Neural crest cell (in vitro differentiated cells): ENCODE results near the gene ADD2. TPM values are rescaled to one million over a fixed set of nuclear protein-coding genes. Genes with fewer than 3 reads are reported as not detected.
"Not testable (repeated sequence)": the region's sequence is repeated elsewhere in the genome, so short reads cannot be mapped to it uniquely, and the experiment has no call there.

ENCODE experiments used
- DNase-seq: peaks from one replicate; pipeline ENCODE4 v3.0.0; 2021; ENCODE audit warnings: low read depth, mixed read lengths, low spot score
- H3K27ac Mint-ChIP-seq: one replicate; pipeline ENCODE4 v1.8.0; 2021; ENCODE audit warnings: mild to moderate bottlenecking, mixed read lengths; ENCODE audit not compliant: unreplicated experiment
- H3K27me3 Mint-ChIP-seq: 2 replicates; pipeline ENCODE4 v1.8.0; 2021; ENCODE audit warnings: low read depth, mild to moderate bottlenecking, mixed read lengths
- H3K36me3 Mint-ChIP-seq: 2 replicates; pipeline ENCODE4 v1.8.0; 2021; ENCODE audit warnings: low read depth, mild to moderate bottlenecking, mixed read lengths
- H3K4me1 Mint-ChIP-seq: 2 replicates; pipeline ENCODE4 v1.8.0; 2021; ENCODE audit warnings: mixed read lengths
- H3K4me3 Mint-ChIP-seq: one replicate; pipeline ENCODE4 v1.8.0; 2021; ENCODE audit warnings: mild to moderate bottlenecking, mixed read lengths
- H3K9me3 Mint-ChIP-seq: 2 replicates; pipeline ENCODE4 v1.8.0; 2021; ENCODE audit warnings: mixed read lengths
- total RNA-seq: library from RNA; stranded (reverse); gene quantifications from 2 replicates; pipeline ENCODE4 v1.2.1, GENCODE V29; 2021
- TF ChIP-seq, protein P1 (sequence below): fragments of 200-600 bp; sonication (generic); conservative IDR thresholded peaks from 2 replicates; pipeline ENCODE4 v1.5.0; 2021; ENCODE audit warnings: antibody characterized with exemption, mild to moderate bottlenecking

ADD2 gene
- total RNA-seq, 1 donor from 2014 or later = 31.8 TPM

DNA sequence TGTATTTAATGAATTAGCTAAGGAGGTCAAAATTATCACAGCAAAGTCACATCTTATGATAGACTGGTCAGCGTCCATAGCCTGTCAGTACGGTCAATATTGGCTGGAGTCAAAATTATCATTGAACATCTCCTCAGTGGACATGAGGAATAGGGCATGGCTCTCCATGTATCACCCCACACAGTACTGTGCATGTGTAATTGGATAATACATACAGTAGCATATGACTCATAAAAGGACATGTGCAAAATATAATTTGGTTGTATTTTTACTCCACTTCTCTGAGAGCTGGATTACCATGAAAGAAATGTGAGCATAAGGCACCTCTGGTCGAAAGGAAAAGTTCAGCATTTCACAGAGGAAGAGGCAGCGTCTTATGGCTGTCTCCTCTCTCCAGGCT, 24.9 kb downstream of the ADD2 start:
- Mint-ChIP-seq H3K4me1 (peaks cover 47% of the 10 kb centered on the region), H3K27me3 (peaks cover 16% of the 10 kb centered on the region)

DNA sequence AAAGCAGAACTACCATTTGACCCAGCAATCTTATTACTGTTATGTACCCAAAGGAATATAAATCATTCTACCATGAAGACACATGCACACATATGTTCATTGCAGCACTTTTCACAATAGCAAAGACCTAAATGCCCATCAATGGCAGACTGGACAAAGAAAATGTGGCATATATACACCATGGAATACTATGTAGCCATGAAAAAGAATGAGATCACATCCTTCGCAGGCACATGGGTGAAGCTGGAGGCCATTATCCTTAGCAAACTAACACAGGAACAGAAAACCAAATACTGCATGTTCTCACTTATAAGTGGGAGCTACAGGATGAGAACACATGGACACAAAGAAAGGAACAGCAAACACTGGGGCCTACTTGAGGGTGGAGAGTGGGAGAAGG, 28.5 kb downstream of the ADD2 start:
- not testable (repeated sequence) for H3K9me3 Mint-ChIP-seq, H3K36me3 Mint-ChIP-seq, H3K4me3 Mint-ChIP-seq, DNase-seq, H3K27ac Mint-ChIP-seq
- H3K27me3 Mint-ChIP-seq = peaks cover 30% of the 10 kb centered on the region
- H3K4me1 Mint-ChIP-seq = peaks cover 33% of the 10 kb centered on the region

More for the DNA sequence above, 24.9 kb downstream of the ADD2 start:
- H3K4me3 Mint-ChIP-seq = no peak overlapping the region
- no peak overlapping the region for H3K27ac Mint-ChIP-seq
- DNase-seq = no peak
- peaks cover 4% of the 10 kb centered on the region for H3K9me3 Mint-ChIP-seq
- H3K36me3 Mint-ChIP-seq = no peaks in the 10 kb centered on the region
- TF ChIP-seq, protein P1, sequence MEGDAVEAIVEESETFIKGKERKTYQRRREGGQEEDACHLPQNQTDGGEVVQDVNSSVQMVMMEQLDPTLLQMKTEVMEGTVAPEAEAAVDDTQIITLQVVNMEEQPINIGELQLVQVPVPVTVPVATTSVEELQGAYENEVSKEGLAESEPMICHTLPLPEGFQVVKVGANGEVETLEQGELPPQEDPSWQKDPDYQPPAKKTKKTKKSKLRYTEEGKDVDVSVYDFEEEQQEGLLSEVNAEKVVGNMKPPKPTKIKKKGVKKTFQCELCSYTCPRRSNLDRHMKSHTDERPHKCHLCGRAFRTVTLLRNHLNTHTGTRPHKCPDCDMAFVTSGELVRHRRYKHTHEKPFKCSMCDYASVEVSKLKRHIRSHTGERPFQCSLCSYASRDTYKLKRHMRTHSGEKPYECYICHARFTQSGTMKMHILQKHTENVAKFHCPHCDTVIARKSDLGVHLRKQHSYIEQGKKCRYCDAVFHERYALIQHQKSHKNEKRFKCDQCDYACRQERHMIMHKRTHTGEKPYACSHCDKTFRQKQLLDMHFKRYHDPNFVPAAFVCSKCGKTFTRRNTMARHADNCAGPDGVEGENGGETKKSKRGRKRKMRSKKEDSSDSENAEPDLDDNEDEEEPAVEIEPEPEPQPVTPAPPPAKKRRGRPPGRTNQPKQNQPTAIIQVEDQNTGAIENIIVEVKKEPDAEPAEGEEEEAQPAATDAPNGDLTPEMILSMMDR = no peak

DNA sequence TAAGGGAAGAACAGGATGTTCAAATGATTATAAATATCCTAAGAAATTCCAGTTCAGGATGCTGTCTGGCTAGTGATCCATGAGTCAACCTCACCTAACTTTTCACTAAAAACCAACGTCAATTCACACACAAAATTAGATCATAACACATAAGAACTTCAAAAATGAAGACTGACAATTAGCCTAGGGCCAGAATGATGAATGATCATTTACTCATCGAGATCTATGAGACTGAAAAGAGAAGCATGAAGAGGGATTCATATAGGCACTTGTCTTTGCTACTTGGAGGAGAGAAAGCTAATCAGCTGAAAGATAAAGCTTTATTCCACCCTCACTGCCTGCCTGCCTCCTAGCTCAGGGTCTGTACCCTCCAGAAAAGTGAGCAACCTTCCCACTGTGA, 29.8 kb downstream of the ADD2 start:
- DNase-seq = no peak
- no peaks in the 10 kb centered on the region for H3K9me3 Mint-ChIP-seq
- H3K4me3 Mint-ChIP-seq = no peak overlapping the region
- H3K4me1 Mint-ChIP-seq = peaks cover 35% of the 10 kb centered on the region
- peaks cover 37% of the 10 kb centered on the region for H3K27me3 Mint-ChIP-seq
- peaks cover 2% of the 10 kb centered on the region for H3K36me3 Mint-ChIP-seq
- TF ChIP-seq, protein P1 = no peak
- H3K27ac Mint-ChIP-seq = no peak overlapping the region

DNA sequence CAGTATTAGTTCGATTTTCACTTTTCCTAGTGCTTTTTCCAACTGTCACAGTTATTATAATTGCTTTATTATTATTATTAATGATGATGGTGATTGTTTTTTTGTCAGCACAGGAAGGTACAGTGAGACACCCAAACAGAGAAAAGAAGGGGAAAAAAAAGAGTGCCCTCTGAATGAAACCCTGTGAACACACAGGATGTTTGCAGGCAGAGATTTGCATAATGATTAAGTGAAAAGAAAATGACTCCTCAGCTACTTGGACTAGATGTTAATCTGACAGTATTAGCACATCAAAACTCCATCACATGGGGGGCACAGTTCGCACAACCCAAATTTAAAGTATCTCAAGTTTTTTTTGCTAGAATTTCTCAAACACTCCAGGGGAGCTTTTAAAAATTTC, 32.9 kb downstream of the ADD2 start:
- H3K36me3 Mint-ChIP-seq = peaks cover 2% of the 10 kb centered on the region
- H3K27ac Mint-ChIP-seq = no peak overlapping the region
- no peak overlapping the region for H3K4me3 Mint-ChIP-seq
- H3K4me1 Mint-ChIP-seq = peaks cover 39% of the 10 kb centered on the region
- DNase-seq = no peak
- peaks cover 60% of the 10 kb centered on the region for H3K27me3 Mint-ChIP-seq
- TF ChIP-seq, protein P1 = no peak
- no peaks in the 10 kb centered on the region for H3K9me3 Mint-ChIP-seq

DNA sequence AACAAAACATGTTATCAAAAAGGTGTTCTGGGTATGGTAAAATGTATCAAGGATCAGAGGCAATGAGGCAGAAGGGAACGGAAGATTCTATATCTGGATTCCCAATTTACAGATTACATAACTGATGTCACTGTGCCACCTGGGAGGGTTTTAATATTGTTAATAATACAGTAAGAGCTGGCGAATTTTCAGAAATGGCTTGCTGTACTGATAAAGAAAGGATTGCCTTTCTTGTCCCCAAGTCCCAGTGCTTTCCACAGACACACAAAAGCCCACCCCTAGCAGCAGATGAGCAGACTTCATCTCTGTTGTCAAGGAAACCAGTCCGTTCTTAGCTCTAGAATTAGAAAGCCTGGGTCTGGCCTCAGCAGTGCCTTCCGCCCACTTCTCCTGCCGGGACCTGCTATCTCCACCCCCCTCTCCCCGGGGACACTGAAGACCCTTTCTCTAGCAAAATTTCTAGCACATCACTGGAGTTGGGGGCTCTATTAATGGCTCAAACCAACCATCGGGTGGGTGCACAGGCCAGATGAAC, 34.3 kb downstream of the ADD2 start:
- TF ChIP-seq, protein P1 = no peak
- peak overlapping the region; percentile 87 for H3K27ac Mint-ChIP-seq
- peaks cover 44% of the 10 kb centered on the region for H3K4me1 Mint-ChIP-seq

DNA sequence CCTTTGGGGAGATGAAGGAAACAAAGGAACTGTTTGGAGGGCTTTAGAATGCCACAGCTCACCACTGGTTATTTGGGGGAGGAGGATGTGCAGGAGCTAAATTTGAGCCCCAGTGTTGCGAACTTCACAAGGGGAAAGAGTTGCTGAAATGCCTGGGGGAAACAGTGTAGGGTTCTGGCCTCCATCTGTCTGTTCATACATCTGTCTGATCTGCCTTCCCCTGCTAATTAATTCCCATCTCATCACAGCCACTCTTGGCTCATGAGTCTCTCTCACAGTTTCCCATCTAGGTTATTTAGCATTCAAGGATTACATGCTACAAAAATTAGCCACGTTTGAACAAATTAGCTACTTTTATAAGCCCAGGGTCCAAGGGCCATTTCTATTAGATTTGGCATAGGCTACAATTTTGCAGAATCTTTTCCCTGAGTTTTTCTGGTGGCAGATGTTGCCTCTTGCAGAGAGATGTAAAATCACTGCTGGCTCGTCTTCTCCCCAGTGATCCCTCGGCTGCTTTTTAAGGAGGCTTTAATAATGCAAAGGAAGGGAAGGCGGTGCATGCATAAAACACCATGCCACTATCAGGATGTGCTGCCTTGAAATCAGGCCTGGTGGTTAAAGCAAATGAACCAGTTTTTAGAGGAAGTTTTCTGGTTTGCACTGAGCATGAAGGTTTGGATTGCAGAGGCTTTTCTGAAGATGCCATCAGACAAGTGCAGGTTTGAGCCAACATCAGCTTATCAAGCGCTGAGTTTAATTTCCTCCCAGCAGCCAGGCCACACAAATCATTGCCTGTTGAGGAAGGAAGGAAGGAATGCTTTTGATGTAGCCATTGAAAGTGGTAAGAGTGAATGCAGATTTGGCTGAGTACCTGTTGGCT, 35.0 kb downstream of the ADD2 start:
- H3K27me3 Mint-ChIP-seq = peaks cover 56% of the 10 kb centered on the region

More for the DNA sequence above, 34.3 kb downstream of the ADD2 start:
- H3K4me3 Mint-ChIP-seq = peak overlapping the region; percentile 47
- H3K36me3 Mint-ChIP-seq = peaks cover 2% of the 10 kb centered on the region
- no peaks in the 10 kb centered on the region for H3K9me3 Mint-ChIP-seq
- peaks cover 60% of the 10 kb centered on the region for H3K27me3 Mint-ChIP-seq
- no peak for DNase-seq

More for the DNA sequence above, 35.0 kb downstream of the ADD2 start:
- no peak for DNase-seq
- Mint-ChIP-seq H3K9me3 (no peaks in the 10 kb centered on the region), H3K4me3 (peak overlapping the region; percentile 12), H3K27ac (peak overlapping the region; percentile 43), H3K4me1 (peaks cover 44% of the 10 kb centered on the region), H3K36me3 (peaks cover 2% of the 10 kb centered on the region)
- TF ChIP-seq, protein P1 = no peak
